HG03045 (cell line): ENCODE measurements around the gene AUTS2.
"Not testable (repeated sequence)": the region's sequence is repeated elsewhere in the genome, so short reads cannot be mapped to it uniquely, and the experiment has no call there.

Source experiments
- ATAC-seq: cut with Tn5 transposase; IDR thresholded peaks from one replicate; pipeline ENCODE4 v1.9.1; 2021; ENCODE audit warnings: mild to moderate bottlenecking, moderate library complexity; ENCODE audit not compliant: unreplicated experiment

Gene AUTS2

GRCh38 chr7:70789481-70790214, 1191.4 kb downstream of the AUTS2 start:
- no peak for ATAC-seq

GRCh38 chr7:70790215-70791073, 1192.2 kb downstream of the AUTS2 start:
- no peak for ATAC-seq

- ATAC-seq: no peak
Measured at GRCh38 chr7:70791341-70791740, 1193.1 kb downstream of the AUTS2 start.

- no peak for ATAC-seq
Measured at GRCh38 chr7:70793060-70793459, 1194.8 kb downstream of the AUTS2 start.

- ATAC-seq: no peak
Measured at GRCh38 chr7:70793821-70794220, 1195.5 kb downstream of the AUTS2 start.

- no peak for ATAC-seq
Measured at GRCh38 chr7:70794962-70795361, 1196.7 kb downstream of the AUTS2 start.

GRCh38 chr7:70795948-70796347, 1197.7 kb downstream of the AUTS2 start:
- ATAC-seq: no peak

- no peak for ATAC-seq
Measured at GRCh38 chr7:70797109-70797514, 1198.8 kb downstream of the AUTS2 start.

GRCh38 chr7:70799841-70800405, 1201.6 kb downstream of the AUTS2 start:
- no peak for ATAC-seq

- ATAC-seq: no peak
Measured at GRCh38 chr7:70805360-70805759, 1207.1 kb downstream of the AUTS2 start.

GRCh38 chr7:70807650-70808049, 1209.4 kb downstream of the AUTS2 start:
- no peak for ATAC-seq

- no peak for ATAC-seq
Measured at GRCh38 chr7:70808876-70809275, 1210.6 kb downstream of the AUTS2 start.

- ATAC-seq: no peak
Measured at GRCh38 chr7:70810558-70811139, 1212.4 kb downstream of the AUTS2 start.

GRCh38 chr7:70812511-70812910, 1214.2 kb downstream of the AUTS2 start:
- no peak for ATAC-seq

- ATAC-seq: not testable (repeated sequence)
Measured at GRCh38 chr7:70822490-70822889, 1224.2 kb downstream of the AUTS2 start.

GRCh38 chr7:70829221-70830059, 1231.2 kb downstream of the AUTS2 start:
- peak; percentile 57 for ATAC-seq

- no peak for ATAC-seq
Measured at GRCh38 chr7:70830060-70830395, 1231.8 kb downstream of the AUTS2 start.

- no peak for ATAC-seq
Measured at GRCh38 chr7:70830426-70830825, 1232.2 kb downstream of the AUTS2 start.

GRCh38 chr7:70833726-70834125, 1235.5 kb downstream of the AUTS2 start:
- ATAC-seq: no peak

GRCh38 chr7:70834424-70834823, 1236.1 kb downstream of the AUTS2 start:
- ATAC-seq: no peak

GRCh38 chr7:70835658-70836057, 1237.4 kb downstream of the AUTS2 start:
- ATAC-seq: no peak
